ENCODE data around the gene MAGI1. TPM values are rescaled to one million over a fixed set of nuclear protein-coding genes. Genes with fewer than 3 reads are reported as not detected.

Gene MAGI1
- total RNA-seq, 2 donors from 2014 or later, result 38.6 to 45.1 TPM

DNA sequence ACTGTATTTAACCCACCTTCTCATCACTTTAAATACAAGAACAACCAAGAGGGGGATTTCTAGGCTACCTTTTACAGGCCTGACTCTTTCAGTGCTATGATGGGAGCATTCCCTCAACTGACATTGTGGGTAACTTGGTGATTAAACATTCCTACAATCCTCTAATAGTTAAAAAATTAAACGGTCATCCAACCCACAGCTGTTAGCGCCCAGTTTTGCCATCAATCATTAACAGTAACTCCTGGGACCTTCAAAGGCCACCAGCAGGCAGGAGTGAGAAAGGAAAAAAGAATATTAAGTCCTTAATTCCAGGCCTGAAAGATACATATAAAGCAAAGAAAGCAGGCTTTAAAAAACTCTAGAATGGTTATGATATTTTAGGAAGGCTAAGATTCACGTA, 512.1 kb downstream of the MAGI1 start:
- H3K27ac ChIP-seq (ENCODE audit: low read depth, low read length), result no peak overlapping the region
- no peaks in the 10 kb centered on the region for H3K36me3 ChIP-seq (ENCODE audit: control insufficient read depth, insufficient read depth, low read length)
- Mint-ChIP-seq H3K36me3 (ENCODE audit: low read depth) (no peaks in the 10 kb centered on the region), H3K9me3 (no peaks in the 10 kb centered on the region), H3K4me1 (no peaks in the 10 kb centered on the region), H3K27ac (no peak overlapping the region), H3K4me3 (no peak overlapping the region), H3K27me3 (ENCODE audit: insufficient read depth) (no peaks in the 10 kb centered on the region)
- no peak overlapping the region for H3K4me3 ChIP-seq (ENCODE audit: low read length)
- H3K9ac ChIP-seq (ENCODE audit: extremely low read depth, low read length, poor library complexity, severe bottlenecking), result no peak overlapping the region
- TF ChIP-seq, protein P1, sequence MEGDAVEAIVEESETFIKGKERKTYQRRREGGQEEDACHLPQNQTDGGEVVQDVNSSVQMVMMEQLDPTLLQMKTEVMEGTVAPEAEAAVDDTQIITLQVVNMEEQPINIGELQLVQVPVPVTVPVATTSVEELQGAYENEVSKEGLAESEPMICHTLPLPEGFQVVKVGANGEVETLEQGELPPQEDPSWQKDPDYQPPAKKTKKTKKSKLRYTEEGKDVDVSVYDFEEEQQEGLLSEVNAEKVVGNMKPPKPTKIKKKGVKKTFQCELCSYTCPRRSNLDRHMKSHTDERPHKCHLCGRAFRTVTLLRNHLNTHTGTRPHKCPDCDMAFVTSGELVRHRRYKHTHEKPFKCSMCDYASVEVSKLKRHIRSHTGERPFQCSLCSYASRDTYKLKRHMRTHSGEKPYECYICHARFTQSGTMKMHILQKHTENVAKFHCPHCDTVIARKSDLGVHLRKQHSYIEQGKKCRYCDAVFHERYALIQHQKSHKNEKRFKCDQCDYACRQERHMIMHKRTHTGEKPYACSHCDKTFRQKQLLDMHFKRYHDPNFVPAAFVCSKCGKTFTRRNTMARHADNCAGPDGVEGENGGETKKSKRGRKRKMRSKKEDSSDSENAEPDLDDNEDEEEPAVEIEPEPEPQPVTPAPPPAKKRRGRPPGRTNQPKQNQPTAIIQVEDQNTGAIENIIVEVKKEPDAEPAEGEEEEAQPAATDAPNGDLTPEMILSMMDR (conservative IDR thresholded peaks at IDR 0.05), result no peak
- no peaks in the 10 kb centered on the region for H3K27me3 ChIP-seq (ENCODE audit: control insufficient read depth, insufficient read depth, low read length, poor library complexity, severe bottlenecking)
- H3K4me1 ChIP-seq (ENCODE audit: control insufficient read depth, insufficient read depth, low read length), result no peaks in the 10 kb centered on the region
- DNase-seq, result no peak
- no peaks in the 10 kb centered on the region for H3K9me3 ChIP-seq (ENCODE audit: control insufficient read depth, low read length)
- WGBS, 2 experiments (ENCODE audit: insufficient coverage in 1 of 2, insufficient read length in 1 of 2), result 95 to 100% methylated on average over 1 to 3 of the region's 3 CpGs

DNA sequence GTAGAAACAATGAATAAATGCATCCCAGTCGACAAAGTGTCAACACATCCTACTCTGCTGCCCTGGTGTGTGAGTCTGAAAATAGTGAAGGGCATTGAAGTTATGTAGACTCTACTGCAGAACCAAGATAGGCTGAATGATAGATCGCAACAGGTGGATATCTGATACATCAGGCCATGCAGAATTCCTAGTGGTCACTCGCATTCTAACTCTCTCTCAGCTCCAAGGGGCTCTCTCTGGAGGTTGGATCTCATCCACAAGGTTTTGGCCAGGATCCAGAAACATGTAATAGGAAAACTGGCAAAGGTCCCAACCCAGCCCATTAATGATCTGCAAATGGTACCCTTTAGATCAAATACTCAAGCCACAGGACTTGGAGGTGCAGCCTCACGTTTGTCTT, 514.1 kb downstream of the MAGI1 start:
- TF ChIP-seq, protein P1 (conservative IDR thresholded peaks at IDR 0.05), result no peak
- Mint-ChIP-seq H3K27ac (no peak overlapping the region), H3K4me1 (no peaks in the 10 kb centered on the region), H3K36me3 (ENCODE audit: low read depth) (no peaks in the 10 kb centered on the region), H3K27me3 (ENCODE audit: insufficient read depth) (no peaks in the 10 kb centered on the region), H3K4me3 (no peak overlapping the region), H3K9me3 (no peaks in the 10 kb centered on the region)
- no peaks in the 10 kb centered on the region for H3K36me3 ChIP-seq (ENCODE audit: control insufficient read depth, insufficient read depth, low read length)
- no peaks in the 10 kb centered on the region for H3K4me1 ChIP-seq (ENCODE audit: control insufficient read depth, insufficient read depth, low read length)
- H3K27me3 ChIP-seq (ENCODE audit: control insufficient read depth, insufficient read depth, low read length, poor library complexity, severe bottlenecking), result no peaks in the 10 kb centered on the region
- H3K27ac ChIP-seq (ENCODE audit: low read depth, low read length), result no peak overlapping the region
- no peak overlapping the region for H3K4me3 ChIP-seq (ENCODE audit: low read length)
- no peak overlapping the region for H3K9ac ChIP-seq (ENCODE audit: extremely low read depth, low read length, poor library complexity, severe bottlenecking)
- H3K9me3 ChIP-seq (ENCODE audit: control insufficient read depth, low read length), result no peaks in the 10 kb centered on the region
- no peak for DNase-seq
- 93 to 95% methylated on average over 4 of the region's 4 CpGs for WGBS, 2 experiments (ENCODE audit: insufficient coverage in 1 of 2, insufficient read length in 1 of 2)

DNA sequence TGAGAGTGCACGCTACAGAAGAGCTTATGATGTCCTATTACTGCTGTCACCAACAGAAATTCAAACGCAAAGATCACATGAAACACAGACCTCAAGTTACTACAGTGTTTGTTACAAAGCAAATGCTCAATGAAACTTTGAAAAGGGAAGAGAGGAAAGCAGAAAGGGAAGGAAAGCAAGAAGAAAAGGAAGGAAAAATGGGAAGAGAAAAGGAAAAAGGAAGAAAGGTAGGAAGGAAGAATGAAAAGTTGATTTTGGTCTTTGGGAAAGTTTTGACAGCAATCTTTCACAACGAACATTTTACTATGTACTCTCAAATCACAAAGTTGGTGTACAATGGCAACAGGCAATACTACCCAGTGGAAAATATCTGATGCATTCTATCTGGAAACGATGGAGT, 514.8 kb downstream of the MAGI1 start:
- 91 to 92% methylated on average over 2 to 4 of the region's 4 CpGs for WGBS, 2 experiments (ENCODE audit: insufficient coverage in 1 of 2, insufficient read length in 1 of 2)
- no peak overlapping the region for H3K27ac ChIP-seq (ENCODE audit: low read depth, low read length)
- Mint-ChIP-seq H3K36me3 (ENCODE audit: low read depth) (no peaks in the 10 kb centered on the region), H3K27ac (no peak overlapping the region), H3K4me3 (no peak overlapping the region), H3K4me1 (no peaks in the 10 kb centered on the region), H3K9me3 (no peaks in the 10 kb centered on the region), H3K27me3 (ENCODE audit: insufficient read depth) (no peaks in the 10 kb centered on the region)
- no peaks in the 10 kb centered on the region for H3K4me1 ChIP-seq (ENCODE audit: control insufficient read depth, insufficient read depth, low read length)
- no peaks in the 10 kb centered on the region for H3K27me3 ChIP-seq (ENCODE audit: control insufficient read depth, insufficient read depth, low read length, poor library complexity, severe bottlenecking)
- no peaks in the 10 kb centered on the region for H3K36me3 ChIP-seq (ENCODE audit: control insufficient read depth, insufficient read depth, low read length)
- TF ChIP-seq, protein P1 (conservative IDR thresholded peaks at IDR 0.05), result no peak
- H3K4me3 ChIP-seq (ENCODE audit: low read length), result no peak overlapping the region
- no peaks in the 10 kb centered on the region for H3K9me3 ChIP-seq (ENCODE audit: control insufficient read depth, low read length)
- no peak overlapping the region for H3K9ac ChIP-seq (ENCODE audit: extremely low read depth, low read length, poor library complexity, severe bottlenecking)
- DNase-seq, result no peak
